SU-DHL-6 (cell line): ENCODE data around the gene GPR55.

Experiments
- EZH2phosphoT487 ChIP-seq: fragments of 200-600 bp; sonication (generic), shearing (Covaris generic); conservative IDR thresholded peaks from 2 replicates; pipeline ENCODE4 v1.6.1; 2018; ENCODE audit warnings: mild to moderate bottlenecking, antibody characterized with exemption, low read length, moderate library complexity, mixed read lengths
- TF ChIP-seq, protein P1 (sequence below): fragments of 200-600 bp; sonication (generic); IDR thresholded peaks from one replicate; pipeline ENCODE4 v1.5.1; 2017; ENCODE audit warnings: antibody characterized with exemption, mild to moderate bottlenecking, low read length, moderate library complexity; ENCODE audit not compliant: insufficient read depth, poor library complexity, severe bottlenecking

DNA sequence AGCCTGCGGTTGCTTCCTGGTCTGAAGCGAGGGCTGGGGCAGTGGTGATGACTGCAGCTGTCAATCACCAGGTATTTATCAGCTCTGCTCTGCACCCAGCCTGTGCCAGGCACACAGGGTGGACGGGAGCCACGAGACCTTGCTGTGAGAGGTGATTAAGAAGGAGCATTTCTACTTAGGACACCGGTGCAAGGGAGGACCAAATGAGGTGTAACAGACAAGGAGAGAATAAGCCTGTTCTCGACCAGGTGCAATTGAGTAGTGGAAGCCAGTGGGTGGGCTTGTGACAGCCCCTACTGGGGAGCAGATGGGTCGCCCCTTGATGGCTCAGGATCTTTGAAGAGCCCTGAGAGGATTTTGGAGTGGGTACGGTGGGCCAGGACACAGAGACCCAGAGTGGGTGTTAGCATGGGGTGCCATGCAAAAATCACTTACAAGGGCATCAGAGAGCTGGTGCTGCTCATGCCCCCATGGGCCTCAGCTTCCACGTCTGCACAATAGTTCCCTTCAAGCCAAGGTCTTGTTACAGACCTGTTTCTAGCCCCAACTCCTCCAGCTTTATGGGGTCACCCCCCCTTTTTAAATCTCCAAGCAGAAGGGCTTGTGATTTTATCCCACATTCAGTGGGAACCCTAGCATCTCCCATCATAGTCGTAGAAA, 24.6 kb downstream of the GPR55 start:
- TF ChIP-seq EZH2phosphoT487, result no peak
- TF ChIP-seq, protein P1, sequence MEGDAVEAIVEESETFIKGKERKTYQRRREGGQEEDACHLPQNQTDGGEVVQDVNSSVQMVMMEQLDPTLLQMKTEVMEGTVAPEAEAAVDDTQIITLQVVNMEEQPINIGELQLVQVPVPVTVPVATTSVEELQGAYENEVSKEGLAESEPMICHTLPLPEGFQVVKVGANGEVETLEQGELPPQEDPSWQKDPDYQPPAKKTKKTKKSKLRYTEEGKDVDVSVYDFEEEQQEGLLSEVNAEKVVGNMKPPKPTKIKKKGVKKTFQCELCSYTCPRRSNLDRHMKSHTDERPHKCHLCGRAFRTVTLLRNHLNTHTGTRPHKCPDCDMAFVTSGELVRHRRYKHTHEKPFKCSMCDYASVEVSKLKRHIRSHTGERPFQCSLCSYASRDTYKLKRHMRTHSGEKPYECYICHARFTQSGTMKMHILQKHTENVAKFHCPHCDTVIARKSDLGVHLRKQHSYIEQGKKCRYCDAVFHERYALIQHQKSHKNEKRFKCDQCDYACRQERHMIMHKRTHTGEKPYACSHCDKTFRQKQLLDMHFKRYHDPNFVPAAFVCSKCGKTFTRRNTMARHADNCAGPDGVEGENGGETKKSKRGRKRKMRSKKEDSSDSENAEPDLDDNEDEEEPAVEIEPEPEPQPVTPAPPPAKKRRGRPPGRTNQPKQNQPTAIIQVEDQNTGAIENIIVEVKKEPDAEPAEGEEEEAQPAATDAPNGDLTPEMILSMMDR, result no peak
